ENCODE data around the gene TMEM200A.

TMEM200A gene

GRCh38 chr6:130486417-130486816 lies 120.6 kb downstream of the TMEM200A start:
- DNase-seq (ENCODE audit: low read depth, low spot score): no peak
- Histone ChIP-seq H3K4me3 (ENCODE audit: insufficient read length, low read depth) (no peak overlapping the region), H3K9ac (ENCODE audit: insufficient read length, low read depth) (no peak overlapping the region), H3K27me3 (ENCODE audit: insufficient read depth, insufficient read length) (no peaks in the 10 kb centered on the region), H3K9me3 (ENCODE audit: insufficient read depth, low read length) (no peaks in the 10 kb centered on the region), H3K4me1 (ENCODE audit: insufficient read depth, insufficient read length) (no peaks in the 10 kb centered on the region), H3K36me3 (ENCODE audit: insufficient read depth, insufficient read length, low read length) (no peaks in the 10 kb centered on the region)
- TF ChIP-seq ZNF274 (IDR thresholded peaks at IDR 0.05; ENCODE audit: low read depth, low read length): no peak
- no peak for TF ChIP-seq SUZ12 (IDR thresholded peaks at IDR 0.05; ENCODE audit: extremely low read depth, insufficient read depth, insufficient read length)
- TF ChIP-seq YY1 (IDR thresholded peaks at IDR 0.05; ENCODE audit: insufficient read depth, insufficient read length): no peak

- Histone ChIP-seq H3K27me3 (ENCODE audit: insufficient read depth, insufficient read length) (no peaks in the 10 kb centered on the region), H3K4me3 (ENCODE audit: insufficient read length, low read depth) (no peak overlapping the region), H3K36me3 (ENCODE audit: insufficient read depth, insufficient read length, low read length) (no peaks in the 10 kb centered on the region), H3K9me3 (ENCODE audit: insufficient read depth, low read length) (no peaks in the 10 kb centered on the region), H3K9ac (ENCODE audit: insufficient read length, low read depth) (no peak overlapping the region), H3K4me1 (ENCODE audit: insufficient read depth, insufficient read length) (no peaks in the 10 kb centered on the region)
- TF ChIP-seq SUZ12 (IDR thresholded peaks at IDR 0.05; ENCODE audit: extremely low read depth, insufficient read depth, insufficient read length): no peak
- no peak for TF ChIP-seq YY1 (IDR thresholded peaks at IDR 0.05; ENCODE audit: insufficient read depth, insufficient read length)
- no peak for TF ChIP-seq ZNF274 (IDR thresholded peaks at IDR 0.05; ENCODE audit: low read depth, low read length)
- DNase-seq (ENCODE audit: low read depth, low spot score): no peak
Measured at GRCh38 chr6:130489514-130489913, 123.7 kb downstream of the TMEM200A start.
